Loucy (cell line): Measurements from ENCODE around the gene PIAS1.
"Not testable (repeated sequence)": the region's sequence is repeated elsewhere in the genome, so short reads cannot be mapped to it uniquely, and the experiment has no call there.

Experiments
- H2AFZ ChIP-seq: fragments of 200-600 bp; sonication (generic); 2 replicates; pipeline ENCODE4 v1.6.0; 2016; ENCODE audit warnings: antibody characterized with exemption, mild to moderate bottlenecking, low read length, moderate library complexity
- H3F3A ChIP-seq: fragments of 200-600 bp; 2 replicates; pipeline ENCODE4 v1.6.0; 2016; ENCODE audit warnings: antibody characterized with exemption, low read depth, mild to moderate bottlenecking
- H3K27me3 ChIP-seq: fragments of 200-600 bp; sonication (generic); 2 replicates; pipeline ENCODE4 v1.6.1; 2014; ENCODE audit warnings: low read length, mild to moderate bottlenecking; ENCODE audit not compliant: insufficient read depth, poor library complexity, severe bottlenecking
- H3K36me3 ChIP-seq: fragments of 200-600 bp; sonication (generic); 2 replicates; pipeline ENCODE4 v1.6.1; 2016; ENCODE audit warnings: low read length; ENCODE audit not compliant: insufficient read depth
- H3K4me1 ChIP-seq: fragments of 200-600 bp; sonication (generic); 2 replicates; pipeline ENCODE4 v1.5.1; 2014; ENCODE audit warnings: low read length, mild to moderate bottlenecking; ENCODE audit not compliant: insufficient read depth, poor library complexity, severe bottlenecking
- H3K4me2 ChIP-seq: fragments of 200-600 bp; sonication (generic); 2 replicates; pipeline ENCODE4 v1.6.0; 2014; ENCODE audit warnings: antibody characterized with exemption, low read length, low read depth, mild to moderate bottlenecking; ENCODE audit not compliant: poor library complexity, severe bottlenecking
- H3K4me3 ChIP-seq: fragments of 200-600 bp; sonication (generic); 2 replicates; pipeline ENCODE4 v1.5.1; 2014; ENCODE audit warnings: low read length, mild to moderate bottlenecking, mixed read lengths; ENCODE audit not compliant: poor library complexity, severe bottlenecking
- H3K79me2 ChIP-seq: fragments of 200-600 bp; sonication (generic); 2 replicates; pipeline ENCODE4 v1.6.1; 2014; ENCODE audit warnings: low read length; ENCODE audit not compliant: insufficient read depth
- H3K9ac ChIP-seq: fragments of 200-600 bp; sonication (generic); 2 replicates; pipeline ENCODE4 v1.6.0; 2014; ENCODE audit warnings: mild to moderate bottlenecking, low read depth, low read length, moderate library complexity; ENCODE audit not compliant: poor library complexity, severe bottlenecking
- H3K9me2 ChIP-seq: fragments of 200-600 bp; sonication (generic); replicated peaks from 2 replicates; pipeline ENCODE4 v1.6.1; 2016; ENCODE audit warnings: low read depth, low read length, mixed read lengths
- H3K9me3 ChIP-seq: fragments of 200-600 bp; sonication (generic); 2 replicates; pipeline ENCODE4 v1.6.1; 2014; ENCODE audit warnings: mild to moderate bottlenecking, antibody characterized with exemption, low read length, low read depth; ENCODE audit not compliant: insufficient read depth
- H4K20me1 ChIP-seq: fragments of 200-600 bp; sonication (generic); 2 replicates; pipeline ENCODE4 v1.6.0; 2014; ENCODE audit warnings: antibody characterized with exemption, low read length, mild to moderate bottlenecking; ENCODE audit not compliant: insufficient read depth, poor library complexity, severe bottlenecking
- CTCF ChIP-seq: fragments of 200-600 bp; sonication (generic); conservative IDR thresholded peaks from 2 replicates; pipeline ENCODE4 v1.5.1; 2014; ENCODE audit warnings: mild to moderate bottlenecking, antibody characterized with exemption, low read length
- EZH2phosphoT487 ChIP-seq: fragments of 200-600 bp; IDR thresholded peaks from 2 replicates; pipeline ENCODE4 v1.6.1; 2018; ENCODE audit warnings: antibody characterized with exemption, mild to moderate bottlenecking, moderate library complexity, borderline replicate concordance

PIAS1 gene

GRCh38 chr15:68232449-68232848 lies 178.3 kb downstream of the PIAS1 start:
- H3K4me1 ChIP-seq: peaks cover 11% of the 10 kb centered on the region
- no peak overlapping the region for H3K4me3 ChIP-seq
- H3K9ac ChIP-seq: no peak overlapping the region
- H3K36me3 ChIP-seq: no peaks in the 10 kb centered on the region
- no peaks in the 10 kb centered on the region for H3F3A ChIP-seq
- H3K9me2 ChIP-seq: no peaks in the 10 kb centered on the region
- TF ChIP-seq CTCF (no peak), EZH2phosphoT487 (no peak)
- no peaks in the 10 kb centered on the region for H3K9me3 ChIP-seq
- no peaks in the 10 kb centered on the region for H3K27me3 ChIP-seq
- no peak overlapping the region for H3K4me2 ChIP-seq
- no peak overlapping the region for H2AFZ ChIP-seq
- peaks cover 12% of the 10 kb centered on the region for H4K20me1 ChIP-seq
- peaks cover 19% of the 10 kb centered on the region for H3K79me2 ChIP-seq

GRCh38 chr15:68232937-68233336 lies 178.8 kb downstream of the PIAS1 start:
- H3F3A ChIP-seq: no peaks in the 10 kb centered on the region
- H3K36me3 ChIP-seq: no peaks in the 10 kb centered on the region
- no peak overlapping the region for H3K9ac ChIP-seq
- H3K27me3 ChIP-seq: no peaks in the 10 kb centered on the region
- no peaks in the 10 kb centered on the region for H3K9me3 ChIP-seq
- no peaks in the 10 kb centered on the region for H3K9me2 ChIP-seq
- peaks cover 12% of the 10 kb centered on the region for H4K20me1 ChIP-seq
- no peak overlapping the region for H2AFZ ChIP-seq
- no peak overlapping the region for H3K4me3 ChIP-seq
- no peak overlapping the region for H3K4me2 ChIP-seq
- TF ChIP-seq EZH2phosphoT487 (no peak), CTCF (no peak)
- peaks cover 7% of the 10 kb centered on the region for H3K4me1 ChIP-seq
- H3K79me2 ChIP-seq: peaks cover 14% of the 10 kb centered on the region

- Histone ChIP-seq H3K79me2 (peaks cover 3% of the 10 kb centered on the region; the same call in 1 of the 2 replicates), H3K27me3 (no peaks in the 10 kb centered on the region), H3K9me2 (no peaks in the 10 kb centered on the region), H3K4me2 (no peak overlapping the region), H3K9ac (no peak overlapping the region), H4K20me1 (peaks cover under 1% of the 10 kb centered on the region), H3F3A (no peaks in the 10 kb centered on the region), H3K4me1 (no peaks in the 10 kb centered on the region), H3K4me3 (no peak overlapping the region), H2AFZ (no peak overlapping the region), H3K9me3 (no peaks in the 10 kb centered on the region), H3K36me3 (no peaks in the 10 kb centered on the region)
- TF ChIP-seq EZH2phosphoT487 (no peak), CTCF (no peak)
Measured at GRCh38 chr15:68234060-68234459, 179.9 kb downstream of the PIAS1 start.

- H3K9me3 ChIP-seq, H3K4me3 ChIP-seq, H3F3A ChIP-seq, H3K27me3 ChIP-seq, H3K36me3 ChIP-seq, H3K9ac ChIP-seq, H3K4me1 ChIP-seq, H3K4me2 ChIP-seq, H3K79me2 ChIP-seq, H2AFZ ChIP-seq, H3K9me2 ChIP-seq, H4K20me1 ChIP-seq: not testable (repeated sequence)
Measured at GRCh38 chr15:68234520-68234919, 180.4 kb downstream of the PIAS1 start.
